Hepatocyte (in vitro differentiated cells): ENCODE measurements around the gene KRT74. TPM values are rescaled to one million over a fixed set of nuclear protein-coding genes. Genes with fewer than 3 reads are reported as not detected.
"Not testable (repeated sequence)": the region's sequence is repeated elsewhere in the genome, so short reads cannot be mapped to it uniquely, and the experiment has no call there.

Source experiments
- DNase-seq: peaks from one replicate; pipeline ENCODE4 v3.0.0-alpha.2; 2016; ENCODE audit warnings: low spot score
- H2AFZ ChIP-seq: fragments of 200-600 bp; sonication (generic); 2 replicates; pipeline ENCODE4 v1.6.0; 2016; ENCODE audit warnings: antibody characterized with exemption, mild to moderate bottlenecking
- H3K27ac ChIP-seq: fragments of 200-600 bp; sonication (generic); 2 replicates; pipeline ENCODE4 v1.5.1; 2016; ENCODE audit warnings: mild to moderate bottlenecking
- H3K27me3 ChIP-seq: fragments of 200-600 bp; sonication (generic); 2 replicates; pipeline ENCODE4 v1.6.1; 2016
- H3K36me3 ChIP-seq: fragments of 200-600 bp; sonication (generic); replicated peaks from 2 replicates; pipeline ENCODE4 v1.5.1; 2016; ENCODE audit warnings: low read depth; ENCODE audit not compliant: insufficient read depth
- H3K4me1 ChIP-seq: fragments of 200-600 bp; sonication (generic); 2 replicates; pipeline ENCODE4 v1.5.1; 2016; ENCODE audit warnings: mild to moderate bottlenecking, moderate library complexity; ENCODE audit not compliant: insufficient read depth
- H3K4me2 ChIP-seq: fragments of 200-600 bp; sonication (generic); 2 replicates; pipeline ENCODE4 v1.6.0; 2016
- H3K4me3 ChIP-seq: fragments of 200-600 bp; sonication (generic); 2 replicates; pipeline ENCODE4 v1.5.1; 2016; ENCODE audit warnings: mild to moderate bottlenecking
- H3K79me2 ChIP-seq: fragments of 200-600 bp; sonication (generic); 2 replicates; pipeline ENCODE4 v1.6.0; 2017; ENCODE audit warnings: mild to moderate bottlenecking
- H3K9me2 ChIP-seq: fragments of 200-600 bp; sonication (generic); replicated peaks from 2 replicates; pipeline ENCODE4 v1.6.0; 2017; ENCODE audit warnings: mild to moderate bottlenecking; ENCODE audit not compliant: insufficient read depth
- H3K9me3 ChIP-seq: fragments of 200-600 bp; sonication (generic); 2 replicates; pipeline ENCODE4 v1.5.1; 2016; ENCODE audit warnings: low read depth, mild to moderate bottlenecking
- H4K20me1 ChIP-seq: fragments of 200-600 bp; sonication (generic); 2 replicates; pipeline ENCODE4 v1.6.0; 2016; ENCODE audit warnings: mild to moderate bottlenecking; ENCODE audit not compliant: insufficient read depth, poor library complexity, severe bottlenecking
- CTCF ChIP-seq: fragments of 200-600 bp; sonication (generic); IDR thresholded peaks from 2 replicates; pipeline ENCODE4 v1.5.1; 2016; ENCODE audit warnings: antibody characterized with exemption, mild to moderate bottlenecking; ENCODE audit not compliant: poor library complexity
- EZH2 ChIP-seq: fragments of 200-600 bp; sonication (generic); IDR thresholded peaks from 2 replicates; pipeline ENCODE4 v1.6.1; 2016; ENCODE audit warnings: antibody characterized with exemption, mild to moderate bottlenecking, borderline replicate concordance
- EZH2phosphoT487 ChIP-seq: fragments of 200-600 bp; sonication (generic); IDR thresholded peaks from one replicate; pipeline ENCODE4 v1.6.1; 2018; ENCODE audit warnings: antibody characterized with exemption, mild to moderate bottlenecking, low read depth, moderate library complexity; ENCODE audit not compliant: unreplicated experiment, severe bottlenecking
- WGBS: methylation state at CpG from one replicate; pipeline ENCODE4 v1.1.6; 2016; ENCODE audit warnings: low lambda C conversion rate; ENCODE audit errors: missing lambda C conversion rate; 5-methylcytosine and 5-hydroxymethylcytosine counted together
- polyA plus RNA-seq: library from polyadenylated mRNA; unstranded; fragments of >200 nt; fragmentation: Nextera tagmentation; extraction: Ambion mirVana; gene quantifications from 2 replicates; pipeline ENCODE4 v1.2.1, GENCODE V29; 2016
- total RNA-seq: library from RNA; depleted of rRNA; stranded (reverse); fragments of >200 nt; gene quantifications from 2 replicates; pipeline ENCODE4 v1.2.3, GENCODE V29; 2014

Gene KRT74
- total and polyA plus RNA-seq, 2 experiments from 2014 or later, result not detected

GRCh38 chr12:52600071-52600470 is 26.4 kb upstream of the KRT74 start:
- no peak overlapping the region for H3K27ac ChIP-seq
- 66% methylated on average over 2 of the region's 2 CpGs for WGBS
- H3K4me3 ChIP-seq, result no peak overlapping the region
- H3K36me3 ChIP-seq, result no peaks in the 10 kb centered on the region
- H4K20me1 ChIP-seq, result no peaks in the 10 kb centered on the region
- no peak overlapping the region for H3K4me2 ChIP-seq
- H3K9me2 ChIP-seq, result no peaks in the 10 kb centered on the region
- H3K27me3 ChIP-seq, result peaks cover 19% of the 10 kb centered on the region
- no peak for DNase-seq
- H3K9me3 ChIP-seq, result no peaks in the 10 kb centered on the region
- TF ChIP-seq EZH2 (no peak), CTCF (no peak), EZH2phosphoT487 (no peak)
- H3K4me1 ChIP-seq, result no peaks in the 10 kb centered on the region
- H3K79me2 ChIP-seq, result no peaks in the 10 kb centered on the region
- no peak overlapping the region for H2AFZ ChIP-seq

- no peak for DNase-seq
- H3K27me3 ChIP-seq, result peaks cover 19% of the 10 kb centered on the region
Measured at GRCh38 chr12:52598966-52599365, 25.3 kb upstream of the KRT74 start.

GRCh38 chr12:52594237-52594636 is 20.6 kb upstream of the KRT74 start:
- not testable (repeated sequence) for H3K4me3 ChIP-seq, H2AFZ ChIP-seq, H3K27ac ChIP-seq, H3K79me2 ChIP-seq, H3K4me1 ChIP-seq, H3K9me3 ChIP-seq, H4K20me1 ChIP-seq, H3K4me2 ChIP-seq, DNase-seq, H3K9me2 ChIP-seq, H3K36me3 ChIP-seq
- peaks cover 18% of the 10 kb centered on the region for H3K27me3 ChIP-seq
- 73% methylated on average over 4 of the region's 4 CpGs for WGBS

More at GRCh38 chr12:52598966-52599365, 25.3 kb upstream of the KRT74 start:
- no peaks in the 10 kb centered on the region for H3K9me2 ChIP-seq
- H3K4me3 ChIP-seq, result no peak overlapping the region
- H2AFZ ChIP-seq, result no peak overlapping the region
- H3K79me2 ChIP-seq, result no peaks in the 10 kb centered on the region
- no peaks in the 10 kb centered on the region for H3K9me3 ChIP-seq
- no peaks in the 10 kb centered on the region for H4K20me1 ChIP-seq
- H3K27ac ChIP-seq, result no peak overlapping the region
- no peaks in the 10 kb centered on the region for H3K4me1 ChIP-seq
- no peak for TF ChIP-seq EZH2
- no peak for TF ChIP-seq CTCF
- TF ChIP-seq EZH2phosphoT487, result no peak
- 93% methylated on average over 5 of the region's 5 CpGs for WGBS
- no peaks in the 10 kb centered on the region for H3K36me3 ChIP-seq
- H3K4me2 ChIP-seq, result no peak overlapping the region

GRCh38 chr12:52591521-52591920 is 17.9 kb upstream of the KRT74 start:
- no peaks in the 10 kb centered on the region for H4K20me1 ChIP-seq
- H3K4me3 ChIP-seq, result no peak overlapping the region
- 92% methylated on average over 11 of the region's 11 CpGs for WGBS
- no peak for DNase-seq
- H3K36me3 ChIP-seq, result no peaks in the 10 kb centered on the region
- no peaks in the 10 kb centered on the region for H3K4me1 ChIP-seq
- no peaks in the 10 kb centered on the region for H3K79me2 ChIP-seq
- no peak overlapping the region for H2AFZ ChIP-seq
- H3K9me2 ChIP-seq, result no peaks in the 10 kb centered on the region
- TF ChIP-seq CTCF, result no peak
- TF ChIP-seq EZH2phosphoT487, result no peak
- no peak for TF ChIP-seq EZH2
- H3K27me3 ChIP-seq, result peaks cover 6% of the 10 kb centered on the region
- no peak overlapping the region for H3K4me2 ChIP-seq
- H3K9me3 ChIP-seq, result no peaks in the 10 kb centered on the region
- H3K27ac ChIP-seq, result no peak overlapping the region
